ENCODE results near the gene EGFLAM.

Gene EGFLAM

GRCh38 chr5:38466424-38467189, 208.2 kb downstream of the EGFLAM start:
- in situ Hi-C loops (cut with MboI; ENCODE audit: low sequenced_read_pairs), result no loop called here

- in situ Hi-C loops (cut with MboI; ENCODE audit: low sequenced_read_pairs), result no loop called here
Measured at GRCh38 chr5:38467353-38468040, 209.1 kb downstream of the EGFLAM start.

DNA sequence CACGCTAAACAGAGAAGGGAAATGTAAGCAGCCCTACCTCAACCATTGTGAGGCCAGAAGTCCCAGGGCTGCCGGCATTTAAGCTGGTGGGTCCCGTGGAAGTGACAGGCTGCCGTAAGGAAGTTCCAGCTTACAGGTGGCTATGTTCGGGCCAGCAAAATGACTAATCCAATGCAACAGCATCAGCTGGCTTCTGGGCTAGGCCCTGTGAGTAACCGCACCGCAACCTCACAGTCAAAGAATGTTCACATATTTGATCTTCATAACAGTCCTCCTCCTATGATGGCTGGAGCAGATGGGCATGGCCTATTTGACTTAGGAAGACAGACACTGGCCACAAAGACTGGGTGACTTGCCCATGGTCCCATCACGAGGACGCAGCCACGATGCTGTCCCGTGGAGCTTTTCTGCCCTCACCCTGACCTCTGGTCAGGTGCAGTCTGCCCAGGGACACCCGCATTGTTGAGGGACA, 209.9 kb downstream of the EGFLAM start:
- in situ Hi-C loops (cut with MboI; ENCODE audit: low sequenced_read_pairs), result no loop called here

- in situ Hi-C loops (cut with MboI; ENCODE audit: low sequenced_read_pairs), result no loop called here
Measured at GRCh38 chr5:38468978-38469706, 210.8 kb downstream of the EGFLAM start.

- in situ Hi-C loops (cut with MboI; ENCODE audit: low sequenced_read_pairs), result no loop called here
Measured at GRCh38 chr5:38469707-38470267, 211.4 kb downstream of the EGFLAM start.

DNA sequence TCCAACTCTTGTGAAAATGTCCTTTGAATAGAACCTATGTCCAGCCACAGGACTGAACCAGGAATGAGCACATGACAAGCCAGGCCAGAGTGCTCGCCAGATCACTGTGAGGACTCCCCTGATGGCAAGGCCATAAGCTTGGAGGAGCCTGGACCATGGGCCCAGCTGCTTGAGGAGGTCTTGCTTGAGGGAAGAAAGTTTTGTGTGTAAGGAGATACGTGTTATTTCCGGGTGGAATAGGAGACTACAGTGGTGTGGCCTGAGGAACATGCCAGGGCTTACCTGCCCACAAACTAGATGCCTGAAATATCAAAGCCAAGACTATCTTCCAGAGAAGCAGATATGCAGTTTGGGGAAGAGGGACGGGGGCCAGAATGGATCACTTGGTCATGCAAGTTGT, 213.3 kb downstream of the EGFLAM start:
- in situ Hi-C loops (cut with MboI; ENCODE audit: low sequenced_read_pairs), result no loop called here

DNA sequence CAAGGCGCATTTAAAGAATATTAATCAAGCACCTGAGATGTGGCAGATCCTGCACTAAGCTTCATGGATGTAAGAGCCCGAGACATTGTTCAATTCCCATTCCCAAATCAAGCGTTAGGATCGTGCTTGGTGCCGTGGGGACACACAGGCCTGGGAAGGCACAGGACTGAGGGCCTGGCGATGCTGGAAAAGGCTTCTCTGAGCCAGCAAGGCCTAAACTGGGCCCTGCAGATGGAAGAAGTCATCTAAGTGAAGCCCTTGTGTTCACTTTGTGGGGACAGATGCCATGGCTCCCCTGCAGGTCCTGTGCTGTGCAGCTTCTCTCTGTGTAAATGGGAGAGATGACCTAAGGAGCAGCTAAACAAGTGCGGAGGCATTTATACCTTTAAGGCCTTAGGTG, 214.2 kb downstream of the EGFLAM start:
- in situ Hi-C loops (cut with MboI; ENCODE audit: low sequenced_read_pairs), result no loop called here

DNA sequence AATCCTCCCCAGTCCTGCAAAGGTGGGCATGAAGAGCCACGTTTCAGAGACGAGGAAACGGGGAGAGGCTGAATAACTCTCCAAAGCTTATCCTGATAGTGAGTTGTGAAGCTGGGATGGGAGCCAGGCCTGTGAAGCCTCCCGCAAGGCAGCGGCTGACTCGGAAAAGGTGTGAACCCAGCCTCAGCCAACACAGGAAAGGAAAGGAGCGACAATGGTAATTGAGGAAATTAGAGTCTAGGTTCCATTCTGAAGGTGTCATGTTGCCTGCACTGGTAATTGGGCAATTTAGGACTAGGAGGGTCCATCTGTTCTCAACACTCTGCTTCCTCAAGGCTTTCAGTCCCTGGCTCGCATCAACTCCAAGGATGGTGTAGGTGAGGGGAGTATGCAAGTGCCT, 214.6 kb downstream of the EGFLAM start:
- in situ Hi-C loops (cut with MboI; ENCODE audit: low sequenced_read_pairs), result no loop called here

DNA sequence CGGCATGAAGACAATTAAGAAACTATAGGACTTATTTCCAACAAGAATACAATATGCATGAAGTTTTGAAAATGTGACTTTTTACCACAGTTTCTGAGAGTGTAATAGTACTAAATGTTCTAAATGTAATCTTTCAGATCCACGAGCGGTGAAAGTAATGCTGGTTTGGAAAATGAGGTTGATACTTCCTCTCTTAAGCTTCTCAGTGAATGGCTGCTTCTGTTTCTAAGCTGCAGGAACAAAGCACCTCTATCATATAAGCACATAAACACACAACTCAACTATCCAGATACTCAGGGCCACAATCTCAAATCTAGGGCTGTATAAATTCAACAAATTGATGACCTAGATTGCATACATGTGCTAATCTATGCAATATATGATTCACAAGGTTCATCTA, 219.8 kb downstream of the EGFLAM start:
- in situ Hi-C loops (cut with MboI; ENCODE audit: low sequenced_read_pairs), result no loop called here

DNA sequence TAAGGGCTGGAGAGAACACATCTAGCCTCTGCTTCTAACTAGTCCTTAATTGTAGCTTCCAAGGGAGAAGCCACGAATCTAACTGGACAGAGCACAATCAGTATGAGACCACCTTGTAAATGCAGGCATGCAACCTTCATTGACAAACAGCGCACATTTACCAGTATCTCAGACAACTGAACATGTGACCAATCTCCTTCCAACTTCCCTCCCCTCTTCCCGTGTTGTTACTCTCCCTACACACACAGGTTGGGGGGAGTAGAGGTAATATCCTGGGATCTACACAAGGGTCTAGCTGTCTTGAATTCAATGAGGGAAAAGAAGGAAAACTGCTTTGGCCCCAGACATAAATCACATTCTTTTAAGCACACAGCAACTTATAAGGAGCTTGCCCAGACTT, 220.5 kb downstream of the EGFLAM start:
- in situ Hi-C loops (cut with MboI; ENCODE audit: low sequenced_read_pairs), result no loop called here

- in situ Hi-C loops (cut with MboI; ENCODE audit: low sequenced_read_pairs), result no loop called here
Measured at GRCh38 chr5:38479315-38479904, 221.1 kb downstream of the EGFLAM start.

GRCh38 chr5:38483805-38484398, 225.5 kb downstream of the EGFLAM start:
- in situ Hi-C loops (cut with MboI; ENCODE audit: low sequenced_read_pairs), result no loop called here

DNA sequence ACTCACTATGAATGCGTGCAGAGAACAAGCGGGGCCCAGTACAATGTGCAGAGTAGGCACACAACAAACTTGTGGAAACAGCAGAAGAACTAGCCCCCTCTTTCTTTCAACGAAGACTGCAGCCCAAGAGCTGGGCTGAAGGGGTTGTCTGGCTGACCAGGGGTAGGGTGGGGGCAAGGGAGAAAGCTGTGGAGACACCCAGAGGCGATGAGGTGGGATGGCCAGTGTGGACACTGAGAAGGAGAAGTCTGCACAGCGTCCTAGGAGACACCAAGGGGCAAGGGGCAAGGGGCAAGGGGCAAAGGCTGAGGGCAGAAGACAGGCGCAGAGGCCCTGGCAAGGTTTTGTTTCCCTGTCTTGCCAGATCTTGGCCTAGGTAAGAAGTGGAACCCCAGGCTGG, 235.8 kb downstream of the EGFLAM start:
- in situ Hi-C loops (cut with MboI; ENCODE audit: low sequenced_read_pairs), result no loop called here

- in situ Hi-C loops (cut with MboI; ENCODE audit: low sequenced_read_pairs), result no loop called here
Measured at GRCh38 chr5:38494763-38495162, 236.4 kb downstream of the EGFLAM start.

DNA sequence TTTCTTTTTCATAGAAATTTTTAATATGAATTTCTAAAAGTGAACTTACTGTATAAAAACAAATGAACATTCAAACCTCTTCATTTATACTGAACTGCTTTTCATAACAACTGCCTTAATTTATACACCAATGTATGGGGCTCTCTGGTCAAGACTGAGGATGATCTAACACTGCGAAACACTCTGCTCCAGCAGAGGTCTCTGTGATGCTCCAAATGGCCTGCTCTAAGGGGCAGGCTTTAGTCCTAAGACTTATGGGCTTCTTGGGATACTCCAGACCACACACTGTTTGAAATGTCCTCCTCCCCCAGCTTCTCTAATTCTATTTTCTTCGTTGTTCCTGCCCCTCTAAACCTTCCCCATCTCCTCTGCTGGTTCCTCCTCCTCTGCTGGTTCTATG, 239.6 kb downstream of the EGFLAM start:
- in situ Hi-C loops (cut with MboI; ENCODE audit: low sequenced_read_pairs), result no loop called here

GRCh38 chr5:38500573-38501260, 242.4 kb downstream of the EGFLAM start:
- in situ Hi-C loops (cut with MboI; ENCODE audit: low sequenced_read_pairs), result no loop called here

DNA sequence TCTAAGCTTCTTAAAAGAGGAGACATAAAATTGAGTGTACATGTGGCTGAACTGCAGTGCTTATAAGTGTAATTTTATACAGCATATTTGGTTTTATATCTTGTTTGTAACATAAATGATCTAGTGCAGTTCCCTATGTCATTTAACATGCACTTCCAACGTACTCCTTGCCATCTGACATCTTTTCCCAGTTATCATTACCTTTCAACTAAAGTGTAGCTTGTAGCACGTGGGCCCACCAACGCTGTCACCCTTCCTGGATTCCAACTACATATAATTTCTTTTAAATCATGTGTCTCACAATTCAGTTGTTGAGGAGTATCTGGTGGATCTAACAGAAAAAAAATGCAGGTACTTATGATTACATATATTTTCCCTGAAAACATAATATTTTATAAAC, 247.9 kb downstream of the EGFLAM start:
- in situ Hi-C loops (cut with MboI; ENCODE audit: low sequenced_read_pairs), result no loop called here

GRCh38 chr5:38509185-38509584, 250.8 kb downstream of the EGFLAM start:
- in situ Hi-C loops (cut with MboI; ENCODE audit: low sequenced_read_pairs), result no loop called here
